NCI-H2171 treated with DMSO at 0.1 percent for 48 hours (cell line): Measurements from ENCODE around the gene WNT16.
"Not testable (repeated sequence)": the region's sequence is repeated elsewhere in the genome, so short reads cannot be mapped to it uniquely, and the experiment has no call there.

ENCODE experiments used
- DNase-seq: peaks from one replicate; lab custom pipeline; 2025; lab: John Stamatoyannopoulos, UW

Gene WNT16

DNA sequence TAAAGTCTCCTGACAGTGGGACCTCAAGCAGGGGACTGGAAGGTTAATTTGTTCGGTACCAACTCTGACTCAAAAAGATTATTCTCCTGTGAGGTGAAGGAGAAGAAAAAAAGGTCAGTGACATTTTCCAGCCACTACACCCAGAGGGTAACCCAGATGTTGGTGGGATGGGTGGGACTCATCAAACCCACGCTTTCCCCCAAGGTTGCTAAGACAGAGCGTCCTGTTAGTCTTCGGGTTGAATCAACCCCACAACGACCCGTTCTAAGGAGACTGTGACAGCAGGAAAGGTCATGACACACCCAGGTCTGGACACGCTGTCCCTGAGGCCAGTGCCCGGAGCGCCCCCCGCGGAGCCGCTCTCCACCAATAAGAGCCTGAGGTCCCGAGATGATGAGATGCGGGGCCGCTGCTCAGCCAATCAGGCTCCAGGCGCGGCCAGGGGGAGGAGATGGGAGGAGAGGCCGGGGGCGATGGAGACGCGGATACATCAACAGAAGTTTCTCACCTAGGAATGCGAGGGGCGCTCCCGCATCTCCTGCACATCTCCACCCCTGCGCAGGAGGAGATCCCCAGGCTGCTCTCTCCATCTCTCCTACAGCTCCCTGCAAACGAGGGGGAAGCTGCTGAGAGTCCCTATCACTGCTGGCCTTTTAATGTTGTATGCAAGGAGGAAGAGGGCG, at the start of gene WNT16:
TSS of gene WNT16 (plus strand) at position 493 of the 683 bp plus-strand sequence. CDS start 293 bp downstream, outside the sequence.
- DNase-seq, result no peak

- no peak for DNase-seq
Measured at GRCh38 chr7:121279060-121279620, 49.7 kb upstream of the WNT16 start.

DNA sequence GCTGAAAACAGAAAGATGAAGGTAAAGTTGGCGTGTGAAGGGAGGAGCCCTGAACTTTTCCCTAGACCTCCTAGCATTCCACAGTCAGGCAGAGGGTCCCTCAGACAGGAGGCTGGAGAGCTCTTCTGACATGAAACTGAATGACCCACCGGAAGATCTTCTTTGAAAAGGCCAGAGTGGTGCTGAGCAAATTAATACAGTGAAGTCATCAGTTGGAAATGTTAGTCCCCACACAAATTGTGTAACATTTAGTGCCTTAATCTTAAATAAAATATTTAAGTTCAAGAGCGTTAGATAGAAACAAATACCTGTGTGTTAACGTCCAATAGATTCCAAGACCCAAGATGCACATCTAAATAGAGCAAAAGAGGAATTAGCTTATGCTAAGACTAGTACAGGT, 49.0 kb upstream of the WNT16 start:
- no peak for DNase-seq

DNA sequence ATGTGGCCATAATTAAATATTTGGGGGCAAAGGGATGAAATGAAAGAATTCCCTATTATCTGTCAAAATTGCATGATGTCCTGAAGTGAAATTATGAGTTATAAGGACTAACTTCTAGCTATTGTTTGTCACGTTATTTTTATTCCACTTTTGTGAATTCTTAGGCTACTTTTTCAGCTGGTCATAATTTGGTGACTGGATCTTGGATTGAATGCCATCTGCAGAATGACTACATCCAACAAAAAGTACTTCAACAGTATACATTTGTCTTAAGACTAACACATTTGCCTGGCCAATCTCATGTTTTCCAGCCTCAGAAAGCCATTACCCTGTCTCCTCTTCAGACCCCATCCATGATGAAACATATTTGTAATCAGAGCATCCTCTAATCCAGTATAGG, 48.1 kb upstream of the WNT16 start:
- no peak for DNase-seq

- no peak for DNase-seq
Measured at GRCh38 chr7:121282129-121282528, 46.7 kb upstream of the WNT16 start.

GRCh38 chr7:121285066-121285667, 43.6 kb upstream of the WNT16 start:
- DNase-seq, result no peak

- no peak for DNase-seq
Measured at GRCh38 chr7:121286186-121286585, 42.6 kb upstream of the WNT16 start.

DNA sequence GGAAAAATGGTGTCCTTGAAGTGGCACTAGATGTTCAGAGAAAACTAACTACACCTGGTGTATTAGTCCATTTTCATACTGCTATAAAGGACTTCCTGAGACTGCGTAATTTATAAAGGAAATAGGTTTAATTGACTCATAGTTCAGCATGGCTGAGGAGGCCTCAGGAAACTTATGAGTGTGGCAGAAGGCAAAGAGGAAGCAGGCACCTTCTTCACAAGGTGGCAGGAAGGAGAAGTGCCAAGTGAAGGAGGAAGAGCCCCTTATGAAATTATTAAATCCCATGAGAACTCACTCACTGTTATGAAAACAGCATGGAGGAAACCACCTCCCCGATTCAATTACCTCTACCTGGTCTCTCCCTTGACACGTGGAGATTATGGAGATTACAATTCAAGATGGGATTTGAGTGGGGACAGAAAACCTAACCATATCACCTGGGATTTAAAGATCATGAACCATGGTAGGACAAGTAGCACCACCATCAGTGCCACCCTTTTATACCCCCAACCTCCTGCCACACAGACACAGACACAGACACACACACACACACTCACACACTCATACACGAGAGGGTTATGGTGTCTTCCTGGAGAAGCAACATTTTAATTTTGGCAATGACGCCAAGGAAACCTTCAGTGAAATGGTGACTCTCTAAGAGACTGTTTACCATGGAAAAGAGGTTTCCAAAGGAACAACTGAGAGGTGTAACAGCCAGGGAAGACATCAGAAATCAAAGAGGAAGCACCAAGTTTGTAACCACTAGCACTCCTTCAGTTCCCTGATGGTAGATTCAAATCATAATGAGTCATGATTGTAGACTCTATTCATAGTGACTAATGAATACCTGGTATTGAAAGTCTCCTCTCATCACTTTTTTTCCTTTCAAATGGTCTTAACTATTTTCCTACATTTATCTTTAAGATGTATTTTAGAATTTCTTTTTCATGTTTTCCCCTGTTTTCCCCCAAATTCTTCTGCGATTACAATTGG, 41.8 kb upstream of the WNT16 start:
- no peak for DNase-seq

GRCh38 chr7:121288894-121289293, 39.9 kb upstream of the WNT16 start:
- no peak for DNase-seq

DNA sequence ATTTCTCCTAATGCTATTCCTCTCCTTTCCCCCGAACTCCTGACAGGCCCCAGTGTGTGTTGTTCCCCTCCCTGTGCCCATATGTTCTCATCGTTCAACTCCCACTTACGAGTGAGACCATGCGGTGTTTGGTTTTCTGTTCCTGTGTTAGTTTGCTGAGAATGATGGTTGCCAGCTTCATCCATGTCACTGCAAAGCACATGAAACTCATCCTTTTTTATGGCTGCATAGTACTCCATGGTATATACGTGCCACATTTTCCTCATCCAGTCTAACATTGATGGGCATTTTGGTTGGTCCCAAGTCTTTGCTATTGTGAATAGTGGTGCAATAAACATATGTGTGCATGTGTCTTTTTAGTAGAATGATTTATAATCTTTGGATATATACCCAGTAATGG, 38.9 kb upstream of the WNT16 start:
- not testable (repeated sequence) for DNase-seq

DNA sequence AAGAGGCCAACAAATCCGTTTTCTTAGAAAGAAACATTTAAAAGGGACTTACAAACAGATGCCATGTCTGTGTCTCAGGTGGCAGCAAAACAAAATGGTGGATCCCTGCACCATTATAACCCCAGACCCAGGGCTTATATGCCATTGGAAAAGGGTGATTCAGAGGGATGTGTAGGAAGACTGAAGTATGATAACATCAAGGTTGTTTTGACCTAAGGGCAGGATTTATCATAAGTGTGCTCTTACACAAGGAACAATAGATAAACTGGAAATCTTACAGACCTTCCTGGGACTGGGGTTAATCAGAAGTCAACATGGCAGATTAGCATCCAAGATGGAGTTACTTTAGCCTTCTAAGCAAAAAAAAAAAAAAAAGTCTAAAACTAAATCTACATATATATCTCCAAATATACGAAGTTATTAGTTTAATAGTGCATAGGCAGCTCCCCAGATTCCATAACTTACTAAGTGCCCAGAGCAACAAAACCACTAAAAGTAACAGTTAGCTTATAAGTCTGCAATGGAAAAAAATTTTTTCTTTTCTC, 34.3 kb upstream of the WNT16 start:
- no peak for DNase-seq

GRCh38 chr7:121297843-121298242, 31.0 kb upstream of the WNT16 start:
- no peak for DNase-seq

- DNase-seq, result no peak
Measured at GRCh38 chr7:121298831-121299239, 30.0 kb upstream of the WNT16 start.

DNA sequence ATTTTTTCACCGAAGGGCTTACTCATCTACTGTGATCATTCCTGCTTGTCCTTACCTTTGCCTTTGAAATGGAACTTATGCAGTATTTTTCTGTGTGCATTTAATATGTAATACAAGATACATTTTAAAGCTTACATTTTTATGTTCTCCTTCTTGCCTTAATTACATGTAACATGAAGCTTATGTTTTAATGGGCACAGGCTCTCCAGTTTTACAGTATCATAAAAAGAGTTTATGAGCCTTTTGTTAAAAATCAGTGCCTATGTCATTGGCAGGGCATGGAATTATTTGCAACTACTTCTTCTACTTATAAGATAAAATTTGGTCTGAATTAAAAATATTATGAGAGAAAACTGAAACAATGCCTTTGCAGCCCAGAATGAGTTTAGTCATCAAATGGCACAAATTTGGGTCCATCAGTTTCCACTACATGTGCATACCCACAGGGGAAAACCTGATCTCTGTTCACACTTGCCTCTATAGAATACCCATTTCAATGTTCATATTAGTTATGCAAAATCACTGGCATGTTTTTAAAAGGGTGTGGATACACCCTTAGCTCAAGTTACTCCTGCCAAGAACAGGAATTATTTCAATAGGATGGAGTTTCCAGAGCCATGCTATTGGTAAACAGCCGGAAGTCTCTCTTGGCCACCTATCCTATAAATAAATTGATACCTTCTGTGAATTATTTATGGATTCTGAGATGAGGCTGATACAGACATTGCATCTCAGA, 27.9 kb upstream of the WNT16 start:
- DNase-seq, result no peak

GRCh38 chr7:121301446-121302213, 27.2 kb upstream of the WNT16 start:
- peak; percentile 1 for DNase-seq

GRCh38 chr7:121302214-121302745, 26.5 kb upstream of the WNT16 start:
- DNase-seq, result no peak

DNA sequence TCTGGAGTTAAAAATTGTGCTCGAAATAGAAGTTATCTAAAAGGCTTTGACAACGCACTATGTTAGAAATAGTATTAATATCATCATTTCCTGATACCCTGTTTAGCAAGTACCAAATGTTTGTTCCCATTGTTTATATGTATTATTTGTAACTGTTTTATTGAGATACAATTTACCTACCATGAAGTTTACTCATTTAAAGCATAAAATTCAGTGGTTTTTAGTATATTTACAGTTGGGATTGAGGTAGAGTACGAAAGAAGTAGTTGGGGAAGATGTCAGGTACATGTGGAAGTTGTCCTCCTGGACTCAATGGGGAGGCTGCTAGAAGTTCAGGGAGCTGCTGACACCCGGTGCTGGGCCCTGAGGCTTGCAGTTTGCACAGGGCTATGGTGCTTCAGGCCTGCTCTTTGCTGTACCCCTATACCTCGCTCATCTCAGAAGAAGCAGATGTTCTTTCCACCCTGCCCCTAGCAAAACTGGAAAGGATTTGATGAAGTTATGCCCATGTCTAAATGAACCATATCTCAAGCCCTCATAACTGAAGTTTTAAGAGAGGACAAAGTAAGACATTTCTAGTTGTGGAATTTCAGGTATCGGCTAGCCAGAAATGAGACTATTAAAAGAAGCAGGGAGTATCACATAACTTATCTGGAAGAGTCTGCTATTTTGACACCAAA, 25.2 kb upstream of the WNT16 start:
- DNase-seq, result no peak

DNA sequence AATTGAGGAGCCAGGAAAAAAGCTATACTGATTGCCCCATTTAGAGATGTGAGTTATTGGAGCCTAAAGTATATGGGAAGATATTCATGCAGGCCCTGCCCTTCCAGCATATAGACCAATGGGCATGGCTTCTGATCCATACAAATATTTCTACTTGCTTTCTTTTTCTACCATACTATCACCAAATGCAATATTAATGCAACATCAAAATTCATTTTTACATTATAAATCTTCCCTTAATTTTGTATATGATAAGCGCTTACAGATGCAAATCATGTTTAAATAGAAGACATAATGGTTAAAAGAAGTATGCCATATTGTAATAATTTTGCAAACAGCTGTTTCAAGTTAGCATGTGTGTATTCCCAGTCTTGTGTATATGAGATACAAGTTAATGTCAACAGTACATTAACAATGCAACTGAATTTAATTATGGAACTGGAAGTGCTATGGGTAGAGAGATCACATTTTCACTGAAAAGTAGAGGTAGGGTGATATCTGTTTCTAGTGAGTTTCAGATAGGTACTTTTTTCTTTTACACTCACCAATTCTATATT, 24.6 kb upstream of the WNT16 start:
- no peak for DNase-seq

- no peak for DNase-seq
Measured at GRCh38 chr7:121305109-121305508, 23.7 kb upstream of the WNT16 start.
